Measurements from ENCODE around the gene PIH1D1.

DNA sequence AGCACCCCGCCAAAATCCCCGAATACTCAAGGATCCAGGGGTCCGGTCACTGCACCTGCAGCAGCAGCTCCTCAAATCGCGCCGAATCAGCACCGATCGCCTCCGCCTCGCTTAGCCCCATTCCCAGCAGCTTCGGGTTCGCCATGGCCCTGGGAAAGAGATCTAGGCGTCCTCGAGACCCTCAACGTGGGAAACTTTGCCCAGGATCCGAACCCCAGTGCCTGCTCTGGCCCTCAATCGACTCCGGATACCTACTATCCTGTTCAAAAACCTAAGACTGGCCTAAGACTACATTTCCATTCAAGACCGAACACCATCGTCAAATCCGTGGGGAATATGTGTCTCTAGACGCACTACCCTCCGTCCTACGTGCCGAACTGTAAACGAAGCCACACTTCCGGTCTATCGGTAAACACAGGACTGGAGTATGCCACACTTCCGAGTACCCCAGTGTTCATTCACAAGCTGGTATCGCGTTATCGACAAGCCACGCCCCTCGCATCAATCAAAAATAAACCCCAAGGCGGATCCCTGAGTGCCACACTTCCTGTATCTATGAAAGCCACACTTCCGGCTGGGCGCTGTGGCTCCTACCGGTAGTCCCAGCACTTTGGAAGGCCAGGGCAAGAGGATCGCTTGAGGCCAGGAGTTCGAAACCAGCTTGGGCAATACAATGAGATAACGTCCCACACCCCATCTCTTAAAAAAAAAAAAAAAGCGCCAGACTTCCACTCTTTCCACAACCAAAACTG lies at the start of gene PIH1D1:
- TF ChIP-seq ZNF274 (IDR thresholded peaks at IDR 0.05; ENCODE audit: low read depth, low read length), result no peak
- no peak for TF ChIP-seq YY1 (IDR thresholded peaks at IDR 0.05; ENCODE audit: insufficient read depth, insufficient read length)

All from NT2/D1 (cell line).